DMS 273 treated with DMSO at 0.1 percent for 48 hours (cell line): Measurements from ENCODE around the gene TMEM181.
"Not testable (repeated sequence)": the region's sequence is repeated elsewhere in the genome, so short reads cannot be mapped to it uniquely, and the experiment has no call there.

Source experiments
- DNase-seq: peaks from one replicate; lab custom pipeline; 2025; lab: John Stamatoyannopoulos, UW

The TMEM181 gene

GRCh38 chr6:158643836-158644230 is 83.9 kb downstream of the TMEM181 start:
- no peak for DNase-seq

GRCh38 chr6:158644231-158645063 is 84.6 kb downstream of the TMEM181 start, which contains the start of gene DYNLT1:
Gene DYNLT1 (minus strand): TSS chr6:158644743. CDS start chr6:158644708, 35 bp downstream.
- DNase-seq = peak; percentile 79

GRCh38 chr6:158645064-158646022 is 85.5 kb downstream of the TMEM181 start:
- DNase-seq = no peak

- DNase-seq = no peak
Measured at GRCh38 chr6:158646023-158646910, 86.4 kb downstream of the TMEM181 start.

GRCh38 chr6:158647501-158647900 is 87.6 kb downstream of the TMEM181 start:
- peak; percentile 20 for DNase-seq

GRCh38 chr6:158648682-158649131 is 88.8 kb downstream of the TMEM181 start:
- DNase-seq = no peak

GRCh38 chr6:158649289-158650143 is 89.6 kb downstream of the TMEM181 start, which contains the start of gene SYTL3:
Gene SYTL3 (plus strand): TSS chr6:158650054. CDS start chr6:158663269, 13,215 bp downstream.
- DNase-seq = no peak

- not testable (repeated sequence) for DNase-seq
Measured at GRCh38 chr6:158651981-158652737, 92.3 kb downstream of the TMEM181 start.

GRCh38 chr6:158653577-158654354 is 93.9 kb downstream of the TMEM181 start:
- no peak for DNase-seq

GRCh38 chr6:158654498-158654897 is 94.6 kb downstream of the TMEM181 start:
- DNase-seq = peak; percentile 30

GRCh38 chr6:158654960-158655489 is 95.1 kb downstream of the TMEM181 start:
- DNase-seq = no peak

GRCh38 chr6:158655569-158656450 is 95.9 kb downstream of the TMEM181 start:
- DNase-seq = no peak

GRCh38 chr6:158656986-158657385 is 97.1 kb downstream of the TMEM181 start:
- peak; percentile 44 for DNase-seq

GRCh38 chr6:158660333-158660754 is 100.5 kb downstream of the TMEM181 start:
- DNase-seq = no peak

GRCh38 chr6:158661156-158661685 is 101.3 kb downstream of the TMEM181 start:
- no peak for DNase-seq

GRCh38 chr6:158662607-158662953 is 102.7 kb downstream of the TMEM181 start:
- no peak for DNase-seq

GRCh38 chr6:158662954-158663624 is 103.2 kb downstream of the TMEM181 start:
- no peak for DNase-seq
